HG02623 (cell line): ENCODE measurements around the gene NRIP3.

Experiments used
- ATAC-seq: cut with Tn5 transposase; IDR thresholded peaks from one replicate; pipeline ENCODE4 v1.9.1; 2021; ENCODE audit warnings: moderate library complexity; ENCODE audit not compliant: unreplicated experiment

Gene NRIP3

DNA sequence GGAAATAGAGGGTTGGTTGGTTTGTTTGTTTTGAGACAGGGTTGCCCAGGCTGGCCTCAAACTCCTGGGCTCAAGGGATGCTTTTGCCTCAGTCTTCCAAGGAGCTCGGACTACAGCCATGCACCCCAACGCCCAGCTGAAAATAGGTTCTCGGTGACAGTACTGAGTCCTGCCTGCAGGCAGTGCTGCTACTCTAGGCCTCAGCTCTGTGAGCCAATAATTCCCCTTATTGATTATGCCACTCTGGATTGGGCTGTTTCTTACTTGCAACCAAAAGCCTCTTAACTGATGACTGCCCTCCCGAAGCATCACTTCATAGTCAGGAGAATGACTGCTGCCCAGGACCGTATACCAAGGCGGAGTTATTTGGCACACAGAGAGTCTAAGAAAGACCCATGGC lies 69.9 kb downstream of the NRIP3 start:
- no peak for ATAC-seq

GRCh38 chr11:8932564-8933180 lies 71.1 kb downstream of the NRIP3 start, which contains the start of gene C11orf16:
Gene C11orf16, minus strand, starts transcription at chr11:8932947. Its CDS starts 639 bp downstream, at chr11:8932308.
- no peak for ATAC-seq
